GM21423 (cell line): ENCODE measurements around the gene LTBP3.

ENCODE experiments used
- ATAC-seq: cut with Tn5 transposase; IDR thresholded peaks from one replicate; pipeline ENCODE4 v1.9.1; 2021; ENCODE audit warnings: mild to moderate bottlenecking, moderate library complexity; ENCODE audit not compliant: unreplicated experiment

The LTBP3 gene

GRCh38 chr11:65558002-65558929 lies at the start of gene LTBP3:
LTBP3 (minus strand) TSS chr11:65558359; CDS start chr11:65557959, 400 bp downstream.
- no peak for ATAC-seq

DNA sequence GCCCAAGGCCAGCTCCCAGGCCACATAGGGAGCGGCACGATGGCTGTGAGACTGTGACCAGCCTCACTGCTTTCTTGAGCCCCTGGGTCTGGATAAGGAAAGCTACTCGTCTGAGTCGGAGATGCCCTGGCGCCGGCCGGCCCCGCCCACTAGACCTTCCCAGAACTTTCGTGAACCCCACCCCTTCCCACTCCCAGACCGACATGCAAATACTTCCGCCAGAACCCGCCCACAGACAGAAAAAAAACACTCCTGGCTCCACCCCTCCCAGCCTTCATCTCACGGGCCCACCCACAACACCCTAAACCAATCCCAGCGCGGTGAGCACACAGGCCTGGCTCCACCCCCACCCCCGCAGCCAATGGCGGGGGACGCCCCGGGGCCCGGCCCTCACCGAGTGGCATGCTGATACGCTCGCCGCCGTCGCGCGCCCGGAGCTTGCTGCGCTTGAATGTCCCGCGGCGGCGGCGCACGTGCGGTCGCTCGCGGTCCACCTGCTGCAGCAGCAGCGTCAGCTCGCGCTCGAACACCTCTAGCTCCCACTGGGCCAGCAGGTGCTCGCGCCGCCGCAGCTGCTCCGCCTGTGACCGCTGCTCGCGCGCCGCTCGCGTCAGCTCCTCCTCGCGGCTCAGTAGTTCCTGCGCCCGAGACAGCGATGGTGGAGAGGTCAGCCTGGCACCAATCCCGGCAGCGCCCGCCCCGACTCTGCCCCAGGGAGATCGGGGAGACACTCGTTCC lies 48.9 kb upstream of the LTBP3 start:
- no peak for ATAC-seq

- no peak for ATAC-seq
These were observed 46.1 kb upstream of the LTBP3 start for GRCh38 chr11:65604258-65604657.

DNA sequence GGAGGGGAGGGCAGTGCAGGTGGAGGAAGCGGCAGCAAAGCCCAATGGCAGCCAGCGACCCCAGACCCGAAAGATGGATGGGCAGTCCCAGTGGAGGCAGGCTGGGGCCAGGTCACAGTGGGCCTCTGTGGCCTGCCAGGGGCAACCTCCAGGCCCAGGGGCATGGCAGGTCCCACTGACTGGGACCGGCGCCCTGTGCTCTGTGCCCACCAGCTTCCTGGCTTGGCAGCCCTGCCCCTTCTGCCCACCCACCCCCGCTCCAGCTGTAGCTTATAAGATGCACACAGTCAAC lies 41.7 kb upstream of the LTBP3 start:
- no peak for ATAC-seq

- no peak for ATAC-seq
These were observed 41.2 kb upstream of the LTBP3 start for GRCh38 chr11:65599216-65599954.

DNA sequence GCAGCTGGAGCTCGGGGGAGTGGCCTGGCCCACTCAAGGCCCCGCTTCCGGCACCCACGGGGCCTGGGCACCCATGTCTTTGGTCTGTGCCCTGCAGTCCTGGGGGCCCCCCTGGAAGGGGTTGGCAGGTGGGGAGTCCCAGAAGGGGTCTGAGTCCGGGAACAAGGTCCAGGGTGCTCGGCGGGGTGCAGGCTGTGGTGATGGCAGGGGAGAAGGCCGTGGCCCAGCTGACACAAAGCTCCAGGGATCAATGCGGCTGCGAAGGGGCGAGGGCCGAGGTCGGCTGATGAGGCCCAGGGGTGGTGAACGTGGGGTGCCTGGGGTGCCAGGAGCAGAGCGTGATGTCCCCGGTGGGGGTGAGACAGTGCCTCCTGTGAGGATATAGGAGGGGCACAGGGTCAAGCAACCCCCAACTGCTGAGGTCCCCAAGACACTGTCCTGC lies 40.1 kb upstream of the LTBP3 start:
- no peak for ATAC-seq

- ATAC-seq, result no peak
These were observed 38.4 kb upstream of the LTBP3 start for GRCh38 chr11:65596520-65596919.

DNA sequence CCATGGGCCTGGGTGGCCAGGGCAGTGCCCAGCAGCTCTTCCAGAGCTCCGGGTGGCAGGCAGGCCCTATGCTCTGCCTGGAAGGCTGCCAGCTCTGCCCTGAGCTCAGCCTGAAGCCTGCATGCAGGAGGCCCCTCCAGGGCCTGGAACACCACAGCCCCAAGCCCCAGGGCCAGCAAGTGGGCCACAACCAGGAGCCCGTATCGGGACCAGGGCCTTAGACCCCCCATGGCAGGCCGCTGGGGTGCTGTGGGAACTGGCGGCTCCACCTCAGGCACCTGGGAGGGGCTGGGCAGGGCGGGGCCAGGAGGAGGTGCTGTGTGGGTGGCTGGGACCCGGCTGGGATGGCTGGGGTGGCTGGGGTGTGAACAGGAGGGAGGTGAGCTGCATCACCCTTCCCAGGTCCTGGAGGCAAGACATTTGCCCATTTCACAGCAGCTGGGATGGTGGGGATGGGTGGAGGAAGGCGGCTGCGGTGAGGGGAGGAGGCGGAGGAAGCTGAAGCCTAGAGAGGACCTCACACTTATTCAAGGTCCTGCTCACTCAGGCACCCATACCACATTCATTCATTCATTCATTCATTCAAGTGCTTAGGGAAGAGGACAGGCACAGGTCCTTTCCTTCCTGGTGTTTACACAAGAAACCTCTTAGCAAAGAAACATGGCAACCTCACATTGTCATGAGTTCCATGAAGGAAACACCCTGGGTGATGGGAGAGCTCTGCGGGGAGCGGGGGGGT lies 37.6 kb upstream of the LTBP3 start, which contains the start of gene KCNK7:
Gene KCNK7, minus strand, starts transcription at position 258 of the 739 bp plus-strand sequence. Its CDS starts 28 bp downstream, at position 230.
- no peak for ATAC-seq

DNA sequence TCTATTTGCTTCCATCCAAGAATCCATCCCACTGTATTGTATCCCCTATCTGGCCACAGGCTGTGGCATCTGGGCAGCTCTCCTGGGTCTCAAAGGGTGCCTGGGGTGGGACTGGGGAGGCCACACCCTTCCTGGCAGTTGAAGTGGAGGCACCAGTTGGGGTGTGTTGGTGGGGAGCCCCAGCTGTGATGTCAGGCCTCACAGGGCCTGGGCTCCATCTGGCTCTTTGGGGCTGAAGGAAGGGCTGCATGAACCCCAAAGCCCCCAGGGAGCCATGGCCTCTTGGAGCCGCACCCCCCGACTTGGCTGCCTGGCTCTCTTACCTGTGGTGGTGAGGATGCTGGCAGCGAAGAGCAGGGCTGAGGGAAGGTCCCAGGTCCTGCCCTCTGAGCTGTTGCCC lies 37.0 kb upstream of the LTBP3 start:
- no peak for ATAC-seq

- ATAC-seq, result no peak
These were observed 35.6 kb upstream of the LTBP3 start for GRCh38 chr11:65593518-65594414.

- no peak for ATAC-seq
These were observed 34.8 kb upstream of the LTBP3 start for GRCh38 chr11:65592858-65593517.

DNA sequence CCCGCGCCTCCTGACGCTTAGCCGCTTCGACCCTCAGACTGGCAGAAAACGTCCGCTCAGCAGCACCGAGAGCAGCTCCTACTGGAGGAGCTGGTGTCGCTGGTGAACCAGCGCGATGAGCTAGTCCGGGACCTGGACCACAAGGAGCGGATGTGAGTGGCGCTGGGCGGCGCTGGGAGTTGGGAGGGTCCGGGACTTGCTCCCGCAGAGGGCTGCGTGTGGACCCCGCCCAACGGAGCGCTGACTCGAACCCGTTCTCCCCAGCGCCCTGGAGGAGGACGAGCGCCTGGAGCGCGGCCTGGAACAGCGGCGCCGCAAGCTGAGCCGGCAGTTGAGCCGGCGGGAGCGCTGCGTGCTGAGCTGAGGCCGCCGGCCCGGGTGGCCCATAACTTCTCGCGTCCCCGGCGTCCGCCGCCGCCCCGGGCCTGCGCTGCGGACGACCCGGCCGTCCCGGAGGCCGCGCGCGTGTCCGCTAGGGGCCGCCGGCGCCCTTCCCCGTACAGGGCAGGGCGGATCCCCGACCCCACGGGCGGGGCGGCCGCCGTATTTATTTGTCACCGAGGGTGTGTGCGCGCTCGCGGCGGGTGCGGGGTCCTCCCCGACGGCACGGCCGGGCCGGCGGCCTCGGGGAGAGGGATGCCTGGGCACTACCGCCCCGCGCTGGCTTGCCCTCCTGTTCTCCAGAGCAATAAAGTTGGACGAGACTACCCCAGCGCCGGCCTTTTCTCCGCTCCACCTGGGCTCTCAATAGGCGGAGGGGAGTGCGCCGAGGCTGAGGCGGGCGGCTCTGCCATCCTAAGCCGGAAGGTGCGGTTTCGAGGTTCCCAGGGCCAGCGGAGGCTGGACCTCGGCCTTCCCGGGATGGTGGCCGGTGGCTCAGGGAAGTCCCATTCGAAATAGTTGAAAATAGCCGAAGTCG lies 34.0 kb upstream of the LTBP3 start:
- no peak for ATAC-seq

DNA sequence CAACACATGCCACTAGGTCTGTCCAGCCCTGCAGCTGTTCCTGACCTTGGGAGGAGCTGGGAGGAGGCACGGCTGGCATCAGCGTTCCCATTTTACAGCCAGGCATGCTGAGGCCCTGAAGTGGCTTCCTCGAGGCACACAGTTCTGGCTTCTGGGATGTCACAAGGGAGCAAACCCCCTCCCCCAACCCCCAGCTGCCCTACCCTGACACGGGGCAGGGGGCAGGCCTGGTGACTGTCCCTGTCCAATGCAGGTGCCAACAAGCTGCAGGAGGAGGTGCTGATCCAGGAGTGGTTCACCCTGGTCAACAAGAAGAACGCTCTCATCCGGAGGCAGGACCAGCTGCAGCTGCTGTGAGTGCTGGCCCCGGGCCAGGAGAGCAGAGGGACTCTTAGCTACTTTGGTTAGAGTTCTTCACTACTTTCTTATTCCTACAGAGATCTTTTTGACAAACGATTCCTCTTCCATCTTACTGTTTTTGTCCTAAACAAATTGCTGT lies 32.1 kb upstream of the LTBP3 start:
- no peak for ATAC-seq

DNA sequence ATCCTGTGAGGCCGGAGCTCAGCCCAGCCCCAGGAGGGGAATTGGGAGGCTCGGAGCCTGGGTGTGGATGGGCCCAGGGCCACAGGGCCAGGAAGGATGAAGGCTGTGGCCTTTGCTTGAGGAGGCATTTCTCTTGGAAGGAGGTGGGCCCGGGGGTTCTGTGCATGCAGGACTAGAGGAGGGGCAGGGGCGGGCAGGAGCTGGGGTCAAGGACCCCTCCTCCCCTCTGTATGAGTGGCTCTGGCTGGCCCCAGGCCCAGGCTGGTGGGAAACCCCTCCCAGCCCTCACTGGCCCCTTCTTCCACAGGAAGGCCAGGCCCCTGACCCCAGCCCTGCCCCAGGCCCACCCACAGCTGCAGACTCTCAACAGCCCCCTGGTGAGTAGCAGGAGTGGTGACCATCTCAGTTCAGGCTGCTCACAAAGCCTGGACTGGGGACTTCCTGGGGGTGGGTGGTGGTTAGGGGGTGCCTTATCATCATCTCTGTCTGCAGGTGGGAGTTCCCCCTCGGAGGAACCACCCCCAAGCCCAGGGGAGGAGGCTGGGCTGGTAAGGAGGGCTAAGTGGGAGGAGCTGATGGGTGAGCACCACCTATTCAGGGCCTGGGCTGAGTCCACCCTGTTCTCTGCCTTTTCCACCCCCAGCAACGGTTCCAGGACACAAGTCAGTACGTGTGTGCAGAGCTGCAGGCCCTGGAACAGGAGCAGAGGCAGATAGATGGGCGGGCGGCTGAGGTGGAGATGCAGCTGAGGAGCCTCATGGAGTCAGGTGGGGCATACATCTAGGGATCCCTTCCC lies 31.5 kb upstream of the LTBP3 start:
- ATAC-seq, result no peak

DNA sequence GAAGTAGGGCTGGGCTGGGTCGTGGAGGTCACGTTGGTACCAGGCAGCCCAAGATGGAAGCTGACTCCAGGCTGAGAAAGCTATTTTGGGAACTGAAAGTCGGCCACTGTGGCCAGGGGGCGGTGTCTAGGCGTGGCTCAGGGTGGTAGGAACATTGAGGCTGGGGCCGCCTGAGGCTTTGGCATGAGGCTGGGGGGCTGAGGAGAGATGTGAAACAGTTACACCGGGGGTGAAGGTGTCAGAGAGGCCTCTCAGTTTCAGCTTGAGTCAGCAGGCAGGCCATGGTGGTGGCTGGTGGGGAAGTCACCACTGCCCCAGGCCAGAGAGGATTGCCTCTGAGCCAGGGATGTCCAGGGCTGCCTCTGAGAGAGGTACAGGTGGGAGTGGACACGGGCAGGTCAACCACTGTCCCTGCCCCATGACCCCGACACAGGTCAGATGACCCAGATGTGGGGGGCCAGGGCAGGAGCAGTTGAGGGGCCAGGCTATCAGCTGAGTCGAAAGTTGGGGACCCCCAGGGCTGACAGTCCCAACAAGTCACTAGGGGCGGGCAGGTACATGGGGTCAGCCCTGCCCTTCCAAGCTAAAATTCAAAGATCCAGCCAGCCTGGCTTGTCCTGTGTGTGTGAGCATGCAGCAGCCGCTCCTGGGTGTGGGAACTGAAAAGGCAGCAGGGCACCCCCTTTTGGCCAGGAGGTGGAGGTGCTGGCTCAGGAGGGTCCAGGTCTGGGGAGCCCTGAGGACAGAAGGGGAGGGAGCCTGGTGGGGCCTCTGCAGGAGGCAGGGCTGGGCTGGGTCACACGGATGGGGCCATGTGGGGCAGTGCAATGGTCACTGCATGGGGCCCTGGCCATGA lies 30.3 kb upstream of the LTBP3 start:
- peak; percentile 75 for ATAC-seq

- no peak for ATAC-seq
These were observed 28.5 kb upstream of the LTBP3 start for GRCh38 chr11:65586676-65587075.
